Activated CD8-positive, alpha-beta T cell treated with anti-CD3 and anti-CD28 coated beads for 36 hours (primary cell): ENCODE measurements around the gene CERS1. TPM values are rescaled to one million over a fixed set of nuclear protein-coding genes. Genes with fewer than 3 reads are reported as not detected.

Source experiments
- ATAC-seq: fragments of 200-7000 bp; cut with Tn5 transposase; one replicate; pipeline ENCODE4 v1.10.0; 2021; ENCODE audit warnings: mild to moderate bottlenecking, moderate library complexity
- CTCF ChIA-PET: fragments of 350-600 bp; sonication (Branson Sonifier 250); formaldehyde crosslinking; loops from one replicate; lab custom pipeline; 2021; ENCODE audit warnings: antibody characterized with exemption; lab: Charles Lee
- POLR2A ChIA-PET: fragments of 350-600 bp; sonication (Branson Sonifier 250); formaldehyde crosslinking; loops from one replicate; lab custom pipeline; 2021; ENCODE audit warnings: antibody characterized with exemption; lab: Charles Lee
- DNase-seq: peaks from one replicate; pipeline ENCODE4 v3.0.0-alpha.2; 2020
- H3K27ac Mint-ChIP-seq: one replicate; pipeline ENCODE4 v1.8.0; 2021; ENCODE audit warnings: mild to moderate bottlenecking, mixed read lengths
- H3K27me3 Mint-ChIP-seq: one replicate; pipeline ENCODE4 v1.8.0; 2021; ENCODE audit warnings: mixed read lengths
- H3K36me3 Mint-ChIP-seq: one replicate; pipeline ENCODE4 v1.8.0; 2021; ENCODE audit warnings: low read depth, mixed read lengths
- H3K4me1 Mint-ChIP-seq: one replicate; pipeline ENCODE4 v1.8.0; 2021; ENCODE audit warnings: low read depth, mixed read lengths
- H3K4me3 Mint-ChIP-seq: one replicate; pipeline ENCODE4 v1.8.0; 2021; ENCODE audit warnings: mild to moderate bottlenecking, moderate library complexity, mixed read lengths
- H3K9me3 Mint-ChIP-seq: one replicate; pipeline ENCODE4 v1.8.0; 2021; ENCODE audit warnings: mixed read lengths
- CTCF ChIP-seq: fragments of 200-600 bp; IDR thresholded peaks from one replicate; pipeline ENCODE4 v1.8.0; 2022; ENCODE audit warnings: antibody characterized with exemption, mild to moderate bottlenecking
- intact Hi-C: fragments of 100-400 bp; cut with micrococcal nuclease; formaldehyde crosslinking; loops from one replicate; pipeline ENCODE4 v1.10.0; 2022
- total RNA-seq, 2 experiments: library from RNA; stranded (reverse); gene quantifications; one replicate each; pipeline ENCODE4 v1.2.3, GENCODE V29; 2021

The CERS1 gene
- total RNA-seq, 2 experiments from 2014 or later: 0.18 to 0.36 TPM

GRCh38 chr19:18871543-18871942, 24.4 kb downstream of the CERS1 start:
- no peak overlapping the region for H3K27ac Mint-ChIP-seq
- POLR2A ChIA-PET: no interaction called here
- CTCF ChIA-PET: no interaction called here
- H3K36me3 Mint-ChIP-seq: peaks cover 12% of the 10 kb centered on the region
- intact Hi-C loops: no loop called here
- no peak for ATAC-seq
- no peak overlapping the region for H3K4me3 Mint-ChIP-seq
- no peak for TF ChIP-seq CTCF
- H3K27me3 Mint-ChIP-seq: peaks cover 2% of the 10 kb centered on the region
- peaks cover 3% of the 10 kb centered on the region for H3K4me1 Mint-ChIP-seq
- DNase-seq: no peak
- H3K9me3 Mint-ChIP-seq: no peaks in the 10 kb centered on the region

- ChIA-PET POLR2A (no interaction called here), CTCF (no interaction called here)
- Mint-ChIP-seq H3K27ac (no peak overlapping the region), H3K9me3 (no peaks in the 10 kb centered on the region), H3K27me3 (peaks cover 2% of the 10 kb centered on the region), H3K4me3 (no peak overlapping the region), H3K36me3 (peaks cover 14% of the 10 kb centered on the region), H3K4me1 (peaks cover 3% of the 10 kb centered on the region)
- no peak for TF ChIP-seq CTCF
- no peak for DNase-seq
- intact Hi-C loops: no loop called here
- no peak for ATAC-seq
Measured at GRCh38 chr19:18870531-18871172, 25.3 kb downstream of the CERS1 start.

- peaks cover 2% of the 10 kb centered on the region for H3K27me3 Mint-ChIP-seq
- H3K4me1 Mint-ChIP-seq: peaks cover 3% of the 10 kb centered on the region
- intact Hi-C loops: no loop called here
- H3K4me3 Mint-ChIP-seq: no peak overlapping the region
- TF ChIP-seq CTCF: no peak
- POLR2A ChIA-PET: no interaction called here
- ATAC-seq (no peak), DNase-seq (no peak)
- H3K9me3 Mint-ChIP-seq: no peaks in the 10 kb centered on the region
- H3K36me3 Mint-ChIP-seq: peaks cover 19% of the 10 kb centered on the region
- H3K27ac Mint-ChIP-seq: no peak overlapping the region
- CTCF ChIA-PET: no interaction called here
Measured at GRCh38 chr19:18869781-18870530, 26.0 kb downstream of the CERS1 start.

GRCh38 chr19:18869023-18869618, 26.8 kb downstream of the CERS1 start:
- ChIA-PET POLR2A (no interaction called here), CTCF (no interaction called here)
- intact Hi-C loops: no loop called here
- DNase-seq: no peak
- no peak overlapping the region for H3K27ac Mint-ChIP-seq
- H3K36me3 Mint-ChIP-seq: peaks cover 23% of the 10 kb centered on the region
- H3K27me3 Mint-ChIP-seq: peaks cover 2% of the 10 kb centered on the region
- peaks cover 3% of the 10 kb centered on the region for H3K4me1 Mint-ChIP-seq
- ATAC-seq: no peak
- H3K4me3 Mint-ChIP-seq: no peak overlapping the region
- no peak for TF ChIP-seq CTCF
- no peaks in the 10 kb centered on the region for H3K9me3 Mint-ChIP-seq
